ENCODE data around the gene CACNA1I. TPM values are rescaled to one million over a fixed set of nuclear protein-coding genes. Genes with fewer than 3 reads are reported as not detected.
A peak's percentile ranks its signal among the peaks of the same experiment; 100 is the strongest.

The CACNA1I gene
- total and polyA plus RNA-seq, 2 experiments from 2014 or later: 0.42 to 2.4 TPM

- DNase-seq (ENCODE audit: low spot score): peak; percentile 41
- H3K27me3 Mint-ChIP-seq (ENCODE audit: insufficient read depth, low read depth, poor library complexity): peaks cover 7% of the 10 kb centered on the region
- Histone ChIP-seq H3K36me3 (ENCODE audit: insufficient read depth) (no peaks in the 10 kb centered on the region), H3K79me2 (replicated peaks; ENCODE audit: insufficient read depth) (no peaks in the 10 kb centered on the region), H4K20me1 (replicated peaks; ENCODE audit: insufficient read depth) (no peaks in the 10 kb centered on the region), H3K4me1 (ENCODE audit: insufficient read depth) (no peaks in the 10 kb centered on the region), H3F3A (replicated peaks; ENCODE audit: low read depth) (no peaks in the 10 kb centered on the region), H3K9me2 (ENCODE audit: insufficient read depth) (no peaks in the 10 kb centered on the region), H3K27ac (ENCODE audit: low read depth) (no peak overlapping the region), H3K4me2 (no peak overlapping the region), H3K4me3 (no peak overlapping the region), H3K27me3 (ENCODE audit: insufficient read depth) (no peaks in the 10 kb centered on the region), H2AFZ (no peak overlapping the region)
- peaks cover 12% of the 10 kb centered on the region for H3K4me1 Mint-ChIP-seq
- ATAC-seq: peak; percentile 55
- no peaks in the 10 kb centered on the region for H3K9me3 Mint-ChIP-seq
- H3K4me3 Mint-ChIP-seq: no peak overlapping the region
- no peaks in the 10 kb centered on the region for H3K36me3 Mint-ChIP-seq (ENCODE audit: low read depth)
- no peak overlapping the region for H3K27ac Mint-ChIP-seq
- TF ChIP-seq NANOG (IDR thresholded peaks at IDR 0.05; ENCODE audit: borderline replicate concordance) (no peak), STAT1 (IDR thresholded peaks at IDR 0.05; ENCODE audit: unreplicated experiment) (no peak), EZH2phosphoT487 (IDR thresholded peaks at IDR 0.05; ENCODE audit: unreplicated experiment) (no peak), REST (IDR thresholded peaks at IDR 0.05; ENCODE audit: unreplicated experiment) (no peak), JUNB (IDR thresholded peaks at IDR 0.05; ENCODE audit: unreplicated experiment) (no peak), ZNF462 (CRISPR knock-in tag; IDR thresholded peaks at IDR 0.05) (no peak), ZNF331 (CRISPR knock-in tag; IDR thresholded peaks at IDR 0.05; ENCODE audit: low read depth) (no peak)
Observed at GRCh38 chr22:39724390-39724789, 153.8 kb downstream of the CACNA1I start.

Measured in GM23338 (cell line).